Measurements from ENCODE around the gene DNAJB9. TPM values are rescaled to one million over a fixed set of nuclear protein-coding genes. Genes with fewer than 3 reads are reported as not detected.

Gene DNAJB9
- total and polyA plus RNA-seq, 2 experiments from 2014 or later: 64.2 to 94.0 TPM

- Histone ChIP-seq H3K9me3 (ENCODE audit: low read depth) (no peaks in the 10 kb centered on the region), H3K27me3 (no peaks in the 10 kb centered on the region), H2AFZ (no peak overlapping the region), H3K36me3 (replicated peaks; ENCODE audit: insufficient read depth, low read depth) (no peaks in the 10 kb centered on the region), H3K4me2 (peak overlapping the region; percentile 46), H3K27ac (no peak overlapping the region), H3K4me1 (ENCODE audit: insufficient read depth) (peaks cover 6% of the 10 kb centered on the region), H4K20me1 (ENCODE audit: insufficient read depth, poor library complexity, severe bottlenecking) (no peaks in the 10 kb centered on the region), H3K79me2 (no peaks in the 10 kb centered on the region), H3K9me2 (replicated peaks; ENCODE audit: insufficient read depth) (no peaks in the 10 kb centered on the region), H3K4me3 (no peak overlapping the region)
- 33% methylated on average over 4 of the region's 4 CpGs for WGBS (ENCODE audit: low lambda C conversion rate, missing lambda C conversion rate)
- DNase-seq (ENCODE audit: low spot score): peak; percentile 40
- TF ChIP-seq EZH2phosphoT487 (IDR thresholded peaks at IDR 0.05; ENCODE audit: low read depth, severe bottlenecking, unreplicated experiment): no peak
- TF ChIP-seq EZH2 (IDR thresholded peaks at IDR 0.05; ENCODE audit: borderline replicate concordance): no peak
- no peak for TF ChIP-seq CTCF (IDR thresholded peaks at IDR 0.05; ENCODE audit: poor library complexity)
Measured at GRCh38 chr7:108581655-108582491, 12.2 kb downstream of the DNAJB9 start.

GRCh38 chr7:108584211-108584610 is 14.5 kb downstream of the DNAJB9 start:
- no peak for TF ChIP-seq CTCF (IDR thresholded peaks at IDR 0.05; ENCODE audit: poor library complexity)
- no peak for TF ChIP-seq EZH2phosphoT487 (IDR thresholded peaks at IDR 0.05; ENCODE audit: low read depth, severe bottlenecking, unreplicated experiment)
- TF ChIP-seq EZH2 (IDR thresholded peaks at IDR 0.05; ENCODE audit: borderline replicate concordance): no peak
- no peaks in the 10 kb centered on the region for H3K9me2 ChIP-seq (replicated peaks; ENCODE audit: insufficient read depth)
- H3K9me3 ChIP-seq (ENCODE audit: low read depth): no peaks in the 10 kb centered on the region
- H3K27ac ChIP-seq: no peak overlapping the region
- H3K36me3 ChIP-seq (replicated peaks; ENCODE audit: insufficient read depth, low read depth): no peaks in the 10 kb centered on the region
- H3K4me2 ChIP-seq: no peak overlapping the region
- no peaks in the 10 kb centered on the region for H3K79me2 ChIP-seq
- peaks cover 6% of the 10 kb centered on the region for H3K4me1 ChIP-seq (ENCODE audit: insufficient read depth)
- H2AFZ ChIP-seq: no peak overlapping the region
- no peak for DNase-seq (ENCODE audit: low spot score)
- 97% methylated on average over 1 of the region's 1 CpG for WGBS (ENCODE audit: low lambda C conversion rate, missing lambda C conversion rate)
- H3K27me3 ChIP-seq: no peaks in the 10 kb centered on the region
- no peaks in the 10 kb centered on the region for H4K20me1 ChIP-seq (ENCODE audit: insufficient read depth, poor library complexity, severe bottlenecking)
- no peak overlapping the region for H3K4me3 ChIP-seq

- TF ChIP-seq EZH2 (IDR thresholded peaks at IDR 0.05; ENCODE audit: borderline replicate concordance) (no peak), EZH2phosphoT487 (IDR thresholded peaks at IDR 0.05; ENCODE audit: low read depth, severe bottlenecking, unreplicated experiment) (no peak), CTCF (IDR thresholded peaks at IDR 0.05; ENCODE audit: poor library complexity) (no peak)
- Histone ChIP-seq H3K27me3 (no peaks in the 10 kb centered on the region), H3K4me3 (no peak overlapping the region), H3K36me3 (replicated peaks; ENCODE audit: insufficient read depth, low read depth) (no peaks in the 10 kb centered on the region), H3K27ac (no peak overlapping the region), H3K9me2 (replicated peaks; ENCODE audit: insufficient read depth) (no peaks in the 10 kb centered on the region), H3K9me3 (ENCODE audit: low read depth) (no peaks in the 10 kb centered on the region), H3K4me2 (no peak overlapping the region), H2AFZ (no peak overlapping the region), H3K79me2 (no peaks in the 10 kb centered on the region), H4K20me1 (ENCODE audit: insufficient read depth, poor library complexity, severe bottlenecking) (no peaks in the 10 kb centered on the region), H3K4me1 (ENCODE audit: insufficient read depth) (peaks cover 6% of the 10 kb centered on the region)
- WGBS (ENCODE audit: low lambda C conversion rate, missing lambda C conversion rate): 79% methylated on average over 2 of the region's 2 CpGs
- DNase-seq (ENCODE audit: low spot score): no peak
Measured at GRCh38 chr7:108585843-108586242, 16.2 kb downstream of the DNAJB9 start.

Data from hepatocyte (in vitro differentiated cells).